ENCODE data around the gene PCDH9. TPM values are rescaled to one million over a fixed set of nuclear protein-coding genes. Genes with fewer than 3 reads are reported as not detected.

Gene PCDH9
- total RNA-seq, 1 donor from 2014 or later, result 10.4 TPM

GRCh38 chr13:66305961-66306617 is 924.0 kb downstream of the PCDH9 start:
- H3K4me2 ChIP-seq (ENCODE audit: low read length), result no peak overlapping the region

DNA sequence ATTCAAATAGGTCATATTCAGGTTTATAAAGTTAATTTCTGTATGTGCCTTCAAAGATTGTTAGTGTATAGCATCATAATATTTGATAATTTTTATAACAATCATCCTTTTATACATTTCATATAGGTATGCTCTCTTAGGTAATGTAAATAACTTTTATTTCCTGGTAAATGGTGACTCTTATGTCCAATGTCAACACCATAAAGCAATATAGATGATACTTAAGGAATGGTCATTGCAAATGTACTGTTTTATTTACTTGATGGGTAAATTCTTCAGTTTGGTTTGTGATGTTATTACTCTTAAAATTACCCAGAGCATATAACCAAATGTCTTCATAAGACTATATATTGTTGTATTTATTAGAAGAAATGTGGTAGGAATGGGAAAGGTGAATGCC is 928.7 kb downstream of the PCDH9 start:
- Mint-ChIP-seq H3K9me3 (ENCODE audit: unreplicated experiment) (no peaks in the 10 kb centered on the region), H3K4me3 (ENCODE audit: unreplicated experiment) (no peak overlapping the region), H3K36me3 (ENCODE audit: low read depth, unreplicated experiment) (no peaks in the 10 kb centered on the region), H3K27me3 (ENCODE audit: low read depth, unreplicated experiment) (no peaks in the 10 kb centered on the region), H3K27ac (ENCODE audit: unreplicated experiment) (no peak overlapping the region), H3K4me1 (ENCODE audit: low read depth, unreplicated experiment) (no peaks in the 10 kb centered on the region)
- Histone ChIP-seq H3K9ac (ENCODE audit: low read length) (no peak overlapping the region), H4K20me1 (ENCODE audit: insufficient read depth, low read length) (no peaks in the 10 kb centered on the region), H3K27me3 (ENCODE audit: insufficient read depth, low read length) (no peaks in the 10 kb centered on the region), H3K9me3 (ENCODE audit: insufficient read depth, low read depth, low read length) (no peaks in the 10 kb centered on the region), H3K27ac (ENCODE audit: low read depth, low read length) (no peak overlapping the region), H3K79me2 (ENCODE audit: insufficient read depth, low read length) (no peaks in the 10 kb centered on the region), H3K4me1 (ENCODE audit: insufficient read depth, low read length) (no peaks in the 10 kb centered on the region), H3K4me3 (ENCODE audit: insufficient read depth, low read depth, low read length) (no peak overlapping the region), H3K4me2 (ENCODE audit: low read length) (no peak overlapping the region), H3K36me3 (ENCODE audit: insufficient read depth, low read length) (no peaks in the 10 kb centered on the region), H2AFZ (ENCODE audit: low read depth, low read length) (no peak overlapping the region)
- DNase-seq (ENCODE audit: low read depth), result no peak
- no peak for TF ChIP-seq EZH2 (IDR thresholded peaks at IDR 0.05; ENCODE audit: insufficient read depth, low read length)
- TF ChIP-seq, protein P1, sequence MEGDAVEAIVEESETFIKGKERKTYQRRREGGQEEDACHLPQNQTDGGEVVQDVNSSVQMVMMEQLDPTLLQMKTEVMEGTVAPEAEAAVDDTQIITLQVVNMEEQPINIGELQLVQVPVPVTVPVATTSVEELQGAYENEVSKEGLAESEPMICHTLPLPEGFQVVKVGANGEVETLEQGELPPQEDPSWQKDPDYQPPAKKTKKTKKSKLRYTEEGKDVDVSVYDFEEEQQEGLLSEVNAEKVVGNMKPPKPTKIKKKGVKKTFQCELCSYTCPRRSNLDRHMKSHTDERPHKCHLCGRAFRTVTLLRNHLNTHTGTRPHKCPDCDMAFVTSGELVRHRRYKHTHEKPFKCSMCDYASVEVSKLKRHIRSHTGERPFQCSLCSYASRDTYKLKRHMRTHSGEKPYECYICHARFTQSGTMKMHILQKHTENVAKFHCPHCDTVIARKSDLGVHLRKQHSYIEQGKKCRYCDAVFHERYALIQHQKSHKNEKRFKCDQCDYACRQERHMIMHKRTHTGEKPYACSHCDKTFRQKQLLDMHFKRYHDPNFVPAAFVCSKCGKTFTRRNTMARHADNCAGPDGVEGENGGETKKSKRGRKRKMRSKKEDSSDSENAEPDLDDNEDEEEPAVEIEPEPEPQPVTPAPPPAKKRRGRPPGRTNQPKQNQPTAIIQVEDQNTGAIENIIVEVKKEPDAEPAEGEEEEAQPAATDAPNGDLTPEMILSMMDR (IDR thresholded peaks at IDR 0.05; ENCODE audit: insufficient read depth, low read depth, low read length), result no peak
- no peak for FAIRE-seq

More at GRCh38 chr13:66305961-66306617, 924.0 kb downstream of the PCDH9 start:
- Histone ChIP-seq H3K4me3 (ENCODE audit: insufficient read depth, low read depth, low read length) (no peak overlapping the region), H3K36me3 (ENCODE audit: insufficient read depth, low read length) (no peaks in the 10 kb centered on the region), H3K27me3 (ENCODE audit: insufficient read depth, low read length) (no peaks in the 10 kb centered on the region), H3K27ac (ENCODE audit: low read depth, low read length) (no peak overlapping the region), H3K9ac (ENCODE audit: low read length) (no peak overlapping the region), H2AFZ (ENCODE audit: low read depth, low read length) (no peak overlapping the region), H3K4me1 (ENCODE audit: insufficient read depth, low read length) (no peaks in the 10 kb centered on the region), H4K20me1 (ENCODE audit: insufficient read depth, low read length) (no peaks in the 10 kb centered on the region), H3K79me2 (ENCODE audit: insufficient read depth, low read length) (no peaks in the 10 kb centered on the region), H3K9me3 (ENCODE audit: insufficient read depth, low read depth, low read length) (no peaks in the 10 kb centered on the region)
- DNase-seq (ENCODE audit: low read depth), result no peak
- FAIRE-seq, result no peak
- no peaks in the 10 kb centered on the region for H3K36me3 Mint-ChIP-seq (ENCODE audit: low read depth, unreplicated experiment)
- no peaks in the 10 kb centered on the region for H3K27me3 Mint-ChIP-seq (ENCODE audit: low read depth, unreplicated experiment)
- no peak overlapping the region for H3K27ac Mint-ChIP-seq (ENCODE audit: unreplicated experiment)
- no peak overlapping the region for H3K4me3 Mint-ChIP-seq (ENCODE audit: unreplicated experiment)
- TF ChIP-seq EZH2 (IDR thresholded peaks at IDR 0.05; ENCODE audit: insufficient read depth, low read length), result no peak
- TF ChIP-seq, protein P1 (IDR thresholded peaks at IDR 0.05; ENCODE audit: insufficient read depth, low read depth, low read length), result no peak
- H3K4me1 Mint-ChIP-seq (ENCODE audit: low read depth, unreplicated experiment), result no peaks in the 10 kb centered on the region
- no peaks in the 10 kb centered on the region for H3K9me3 Mint-ChIP-seq (ENCODE audit: unreplicated experiment)

GRCh38 chr13:66301006-66301405 is 929.1 kb downstream of the PCDH9 start:
- no peak for DNase-seq (ENCODE audit: low read depth)
- no peaks in the 10 kb centered on the region for H3K27me3 ChIP-seq (ENCODE audit: insufficient read depth, low read length)
- H3K4me1 Mint-ChIP-seq (ENCODE audit: low read depth, unreplicated experiment), result no peaks in the 10 kb centered on the region
- H3K4me1 ChIP-seq (ENCODE audit: insufficient read depth, low read length), result no peaks in the 10 kb centered on the region
- TF ChIP-seq EZH2 (IDR thresholded peaks at IDR 0.05; ENCODE audit: insufficient read depth, low read length), result no peak
- TF ChIP-seq, protein P1 (IDR thresholded peaks at IDR 0.05; ENCODE audit: insufficient read depth, low read depth, low read length), result no peak
- no peaks in the 10 kb centered on the region for H3K27me3 Mint-ChIP-seq (ENCODE audit: low read depth, unreplicated experiment)
- H3K9ac ChIP-seq (ENCODE audit: low read length), result no peak overlapping the region
- no peak overlapping the region for H3K4me2 ChIP-seq (ENCODE audit: low read length)
- H3K27ac ChIP-seq (ENCODE audit: low read depth, low read length), result no peak overlapping the region
- H3K79me2 ChIP-seq (ENCODE audit: insufficient read depth, low read length), result no peaks in the 10 kb centered on the region
- H2AFZ ChIP-seq (ENCODE audit: low read depth, low read length), result no peak overlapping the region
- H3K9me3 Mint-ChIP-seq (ENCODE audit: unreplicated experiment), result no peaks in the 10 kb centered on the region
- H3K4me3 Mint-ChIP-seq (ENCODE audit: unreplicated experiment), result no peak overlapping the region
- no peaks in the 10 kb centered on the region for H3K36me3 ChIP-seq (ENCODE audit: insufficient read depth, low read length)
- no peak overlapping the region for H3K4me3 ChIP-seq (ENCODE audit: insufficient read depth, low read depth, low read length)
- no peaks in the 10 kb centered on the region for H3K36me3 Mint-ChIP-seq (ENCODE audit: low read depth, unreplicated experiment)
- no peaks in the 10 kb centered on the region for H3K9me3 ChIP-seq (ENCODE audit: insufficient read depth, low read depth, low read length)
- H4K20me1 ChIP-seq (ENCODE audit: insufficient read depth, low read length), result no peaks in the 10 kb centered on the region
- FAIRE-seq, result no peak
- no peak overlapping the region for H3K27ac Mint-ChIP-seq (ENCODE audit: unreplicated experiment)

All from astrocyte (in vitro differentiated cells and primary cell).